Measurements from ENCODE around the gene ZNF444.
A peak's percentile ranks its signal among the peaks of the same experiment; 100 is the strongest.

GRCh38 chr19:56105090-56105701 is 35.9 kb upstream of the ZNF444 start:
- peak; percentile 46 for TF ChIP-seq CTCF (IDR thresholded peaks at IDR 0.05; ENCODE audit: insufficient read depth, low read length, poor library complexity, severe bottlenecking)
- TF ChIP-seq EZH2phosphoT487 (conservative IDR thresholded peaks at IDR 0.05; ENCODE audit: low read length) = no peak

All from SU-DHL-6 (cell line).